ENCODE measurements around the gene ADARB2. TPM values are rescaled to one million over a fixed set of nuclear protein-coding genes. Genes with fewer than 3 reads are reported as not detected.

Gene ADARB2
- polyA plus RNA-seq, 1 of the 3 experiments (the other 2 are of a cell fraction), result not detected

DNA sequence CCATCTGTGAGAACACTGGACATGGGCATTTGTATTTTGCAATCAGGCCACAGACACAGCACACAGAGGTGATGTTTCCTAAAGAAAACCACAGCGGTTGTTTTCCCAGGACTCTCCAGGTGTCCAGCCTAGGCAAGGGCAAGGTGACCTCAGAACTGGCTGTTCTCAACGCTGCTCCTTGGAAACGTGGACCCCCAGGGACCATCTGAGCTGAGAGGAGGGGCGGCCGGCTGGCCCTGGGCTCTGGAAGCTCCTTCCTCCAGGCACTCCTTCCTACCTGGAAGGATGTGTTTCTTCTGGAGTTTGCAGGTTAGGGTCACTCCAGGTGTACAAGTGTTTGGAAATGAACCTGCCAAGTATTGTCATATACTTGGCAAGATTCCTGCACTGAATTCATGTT lies 103.1 kb downstream of the ADARB2 start:
- TF ChIP-seq NRF1 (IDR thresholded peaks at IDR 0.05; ENCODE audit: low read depth, low read length) (no peak), USF1 (IDR thresholded peaks at IDR 0.05; ENCODE audit: borderline replicate concordance, low read depth) (no peak), TAF1 (IDR thresholded peaks at IDR 0.05; ENCODE audit: borderline replicate concordance, low read depth, low read length) (no peak), MEF2A (IDR thresholded peaks at IDR 0.05; ENCODE audit: borderline replicate concordance, low read depth) (no peak), ZBTB33 (IDR thresholded peaks at IDR 0.05; ENCODE audit: borderline replicate concordance, low read depth) (no peak), TEAD4 (IDR thresholded peaks at IDR 0.05; ENCODE audit: borderline replicate concordance, insufficient read depth) (no peak), SMC3 (IDR thresholded peaks at IDR 0.05; ENCODE audit: low read depth, low read length) (no peak), GABPA (IDR thresholded peaks at IDR 0.05; ENCODE audit: low read depth) (no peak)
- Histone ChIP-seq H2AFZ (ENCODE audit: low read depth) (no peak overlapping the region), H3K9me3 (no peaks in the 10 kb centered on the region), H3K79me2 (ENCODE audit: insufficient read depth) (no peaks in the 10 kb centered on the region), H3K36me3 (replicated peaks in 1 of 2; ENCODE audit: control insufficient read depth in 1 of 2, insufficient read depth in 2 of 2, low read length in 1 of 2) (no peaks in the 10 kb centered on the region), H4K20me1 (ENCODE audit: insufficient read depth) (no peaks in the 10 kb centered on the region), H3F3A (replicated peaks; ENCODE audit: insufficient read depth) (no peaks in the 10 kb centered on the region), H3K4me2 (no peak overlapping the region), H3K27ac (ENCODE audit: low read depth in 2 of 2, low read length in 1 of 2) (no peak overlapping the region), H3K9ac (no peak overlapping the region), H3K4me3 (ENCODE audit: low read depth in 2 of 2, low read length in 1 of 2) (no peak overlapping the region), H3K4me1 (ENCODE audit: control insufficient read depth in 1 of 2, insufficient read depth in 2 of 2, low read depth in 1 of 2, low read length in 1 of 2) (peaks cover 0 to 4% of the 10 kb centered on the region in 2 experiments; a peak in 1 of 4 replicates), H3K27me3 (ENCODE audit: insufficient read depth) (no peaks in the 10 kb centered on the region), H3K9me2 (no peaks in the 10 kb centered on the region)
- DNase-seq, result no peak
- CTCF ChIA-PET, result interaction anchor here (0.6 kb wide), 1 partner anchor 61 kb away, joined by 3 read pairs; no protein-coding TSS in a partner anchor
- POLR2A ChIA-PET, result no interaction called here
- WGBS (ENCODE audit: low lambda C conversion rate), result 30% methylated on average over 2 of the region's 5 CpGs

GRCh38 chr10:1633783-1634182 lies 103.5 kb downstream of the ADARB2 start:
- no peaks in the 10 kb centered on the region for H4K20me1 ChIP-seq (ENCODE audit: insufficient read depth)
- no peaks in the 10 kb centered on the region for H3F3A ChIP-seq (replicated peaks; ENCODE audit: insufficient read depth)
- CTCF ChIA-PET, result interaction anchor here (0.6 kb wide), 1 partner anchor 60 kb away, joined by 3 read pairs; no protein-coding TSS in a partner anchor
- 48% methylated on average over 7 of the region's 13 CpGs for WGBS (ENCODE audit: low lambda C conversion rate)
- no peak overlapping the region for H3K4me3 ChIP-seq (ENCODE audit: low read depth in 2 of 2, low read length in 1 of 2)
- no peak overlapping the region for H3K9ac ChIP-seq
- no peaks in the 10 kb centered on the region for H3K36me3 ChIP-seq (replicated peaks in 1 of 2; ENCODE audit: control insufficient read depth in 1 of 2, insufficient read depth in 2 of 2, low read length in 1 of 2)
- no peaks in the 10 kb centered on the region for H3K9me2 ChIP-seq
- POLR2A ChIA-PET, result no interaction called here
- no peak overlapping the region for H3K4me2 ChIP-seq
- TF ChIP-seq SMC3 (IDR thresholded peaks at IDR 0.05; ENCODE audit: low read depth, low read length) (no peak), FOXJ3 (CRISPR knock-in tag; IDR thresholded peaks at IDR 0.05) (no peak), RXRA (IDR thresholded peaks at IDR 0.05; ENCODE audit: borderline replicate concordance, low read depth) (no peak), POLR2AphosphoS5 (IDR thresholded peaks at IDR 0.05; ENCODE audit: low read depth, low read length) (no peak), EZH2phosphoT487 (IDR thresholded peaks at IDR 0.05; ENCODE audit: borderline replicate concordance, low read depth) (no peak), ZBTB33 (IDR thresholded peaks at IDR 0.05; ENCODE audit: borderline replicate concordance, low read depth) (no peak), ELF1 (IDR thresholded peaks at IDR 0.05) (no peak), PBX3 (IDR thresholded peaks at IDR 0.05) (no peak), FOXM1 (IDR thresholded peaks at IDR 0.05; ENCODE audit: low read depth) (no peak), MEF2A (IDR thresholded peaks at IDR 0.05; ENCODE audit: borderline replicate concordance, low read depth) (no peak), USF1 (IDR thresholded peaks at IDR 0.05; ENCODE audit: borderline replicate concordance, low read depth) (no peak), USF2 (IDR thresholded peaks at IDR 0.05; ENCODE audit: borderline replicate concordance, low read depth, low read length) (no peak), GABPA (IDR thresholded peaks at IDR 0.05; ENCODE audit: low read depth) (no peak), TCF12 (IDR thresholded peaks at IDR 0.05) (no peak), TAF1 (IDR thresholded peaks at IDR 0.05; ENCODE audit: borderline replicate concordance, low read depth, low read length) (no peak), YY1 (IDR thresholded peaks at IDR 0.05; ENCODE audit: low read depth) (no peak)
- no peak overlapping the region for H3K27ac ChIP-seq (ENCODE audit: low read depth in 2 of 2, low read length in 1 of 2)
- H3K4me1 ChIP-seq (ENCODE audit: control insufficient read depth in 1 of 2, insufficient read depth in 2 of 2, low read depth in 1 of 2, low read length in 1 of 2), result no peaks in the 10 kb centered on the region; a peak in 1 of 4 replicates
- no peak overlapping the region for H2AFZ ChIP-seq (ENCODE audit: low read depth)
- H3K9me3 ChIP-seq, result no peaks in the 10 kb centered on the region
- DNase-seq, result no peak
- H3K27me3 ChIP-seq (ENCODE audit: insufficient read depth), result no peaks in the 10 kb centered on the region
- H3K79me2 ChIP-seq (ENCODE audit: insufficient read depth), result no peaks in the 10 kb centered on the region
